Osteocyte (in vitro differentiated cells): ENCODE measurements around the gene WFIKKN2. TPM values are rescaled to one million over a fixed set of nuclear protein-coding genes. Genes with fewer than 3 reads are reported as not detected.

ENCODE experiments used
- DNase-seq: peaks from one replicate; pipeline ENCODE4 v3.0.0; 2021; ENCODE audit warnings: mixed read lengths; ENCODE audit not compliant: unreplicated experiment; ENCODE audit errors: extremely low spot score
- H3K27ac Mint-ChIP-seq: one replicate; pipeline ENCODE4 v1.8.0; 2021; ENCODE audit warnings: mild to moderate bottlenecking, mixed read lengths; ENCODE audit not compliant: unreplicated experiment
- H3K27me3 Mint-ChIP-seq: one replicate; pipeline ENCODE4 v1.8.0; 2021; ENCODE audit warnings: mixed read lengths; ENCODE audit not compliant: unreplicated experiment
- H3K36me3 Mint-ChIP-seq: one replicate; pipeline ENCODE4 v1.8.0; 2021; ENCODE audit warnings: mixed read lengths; ENCODE audit not compliant: unreplicated experiment
- H3K4me1 Mint-ChIP-seq: one replicate; pipeline ENCODE4 v1.8.0; 2021; ENCODE audit warnings: mixed read lengths; ENCODE audit not compliant: unreplicated experiment
- H3K4me3 Mint-ChIP-seq: one replicate; pipeline ENCODE4 v1.8.0; 2021; ENCODE audit warnings: mild to moderate bottlenecking, moderate library complexity, mixed read lengths; ENCODE audit not compliant: unreplicated experiment
- H3K9me3 Mint-ChIP-seq: one replicate; pipeline ENCODE4 v1.8.0; 2021; ENCODE audit warnings: mixed read lengths; ENCODE audit not compliant: unreplicated experiment
- CTCF ChIP-seq: fragments of 200-600 bp; sonication (generic); IDR thresholded peaks from 2 replicates; pipeline ENCODE4 v1.5.0; 2021; ENCODE audit warnings: antibody characterized with exemption, mild to moderate bottlenecking, moderate library complexity
- total RNA-seq: library from RNA; stranded (reverse); gene quantifications from 2 replicates; pipeline ENCODE4 v1.2.1, GENCODE V29; 2021

WFIKKN2 gene
- total RNA-seq, 1 donor from 2014 or later = not detected

- TF ChIP-seq CTCF = no peak
- Mint-ChIP-seq H3K36me3 (no peaks in the 10 kb centered on the region), H3K4me1 (peaks cover 5% of the 10 kb centered on the region), H3K27ac (no peak overlapping the region), H3K9me3 (no peaks in the 10 kb centered on the region), H3K27me3 (no peaks in the 10 kb centered on the region), H3K4me3 (no peak overlapping the region)
- peak; percentile 40 for DNase-seq
Observed at GRCh38 chr17:50843150-50843905, 7.9 kb downstream of the WFIKKN2 start.

- Mint-ChIP-seq H3K9me3 (no peaks in the 10 kb centered on the region), H3K36me3 (no peaks in the 10 kb centered on the region), H3K4me3 (no peak overlapping the region), H3K4me1 (peaks cover 5% of the 10 kb centered on the region), H3K27me3 (no peaks in the 10 kb centered on the region), H3K27ac (no peak overlapping the region)
- TF ChIP-seq CTCF = no peak
- peak; percentile 77 for DNase-seq
Observed at GRCh38 chr17:50844117-50844700, 8.8 kb downstream of the WFIKKN2 start.

GRCh38 chr17:50845240-50846147 lies 10.1 kb downstream of the WFIKKN2 start:
- H3K4me3 Mint-ChIP-seq = no peak overlapping the region
- no peak overlapping the region for H3K27ac Mint-ChIP-seq

GRCh38 chr17:50847566-50847965 lies 12.2 kb downstream of the WFIKKN2 start:
- no peaks in the 10 kb centered on the region for H3K27me3 Mint-ChIP-seq
- no peak overlapping the region for H3K4me3 Mint-ChIP-seq
- no peaks in the 10 kb centered on the region for H3K9me3 Mint-ChIP-seq
- H3K36me3 Mint-ChIP-seq = no peaks in the 10 kb centered on the region
- no peak for TF ChIP-seq CTCF
- H3K4me1 Mint-ChIP-seq = peaks cover 12% of the 10 kb centered on the region
- peak; percentile 53 for DNase-seq
- no peak overlapping the region for H3K27ac Mint-ChIP-seq

More at GRCh38 chr17:50845240-50846147, 10.1 kb downstream of the WFIKKN2 start:
- no peak for TF ChIP-seq CTCF
- Mint-ChIP-seq H3K27me3 (no peaks in the 10 kb centered on the region), H3K9me3 (no peaks in the 10 kb centered on the region), H3K4me1 (peaks cover 5% of the 10 kb centered on the region), H3K36me3 (no peaks in the 10 kb centered on the region)
- DNase-seq = peak; percentile 76
